H9 (cell line): Measurements from ENCODE around the gene CCDC57. TPM values are rescaled to one million over a fixed set of nuclear protein-coding genes. Genes with fewer than 3 reads are reported as not detected.

ENCODE experiments used
- DNase-seq: peaks from one replicate; pipeline ENCODE4 v3.0.0-alpha.2; 2017
- H2AFZ ChIP-seq: one replicate; pipeline ENCODE4 v1.6.1; 2013; ENCODE audit warnings: mild to moderate bottlenecking, low read length, control low read depth, moderate library complexity
- H2AK5ac ChIP-seq: 2 replicates; pipeline ENCODE4 v1.6.1; 2013; ENCODE audit warnings: low read length, control low read depth, mixed read lengths; ENCODE audit not compliant: insufficient read length
- H2BK120ac ChIP-seq: one replicate; pipeline ENCODE4 v1.6.1; 2013; ENCODE audit warnings: low read depth, mild to moderate bottlenecking, low read length, control low read depth, inconsistent platforms; ENCODE audit not compliant: poor library complexity, severe bottlenecking
- H2BK12ac ChIP-seq: 2 replicates; pipeline ENCODE4 v1.6.1; 2013; ENCODE audit warnings: low read length, control low read depth, mixed read lengths, low read depth; ENCODE audit not compliant: insufficient read length
- H2BK15ac ChIP-seq: 2 replicates; pipeline ENCODE4 v1.6.1; 2013; ENCODE audit warnings: low read depth, low read length, control low read depth
- H2BK20ac ChIP-seq: one replicate; pipeline ENCODE4 v1.6.1; 2013; ENCODE audit warnings: low read depth, mild to moderate bottlenecking, low read length, control low read depth, inconsistent platforms; ENCODE audit not compliant: poor library complexity, severe bottlenecking
- H2BK5ac ChIP-seq: 2 replicates; pipeline ENCODE4 v1.6.1; 2013; ENCODE audit warnings: low read length, control low read depth, mixed read lengths; ENCODE audit not compliant: insufficient read length
- H3K14ac ChIP-seq: 2 replicates; pipeline ENCODE4 v1.6.1; 2013; ENCODE audit warnings: low read length, control low read depth; ENCODE audit not compliant: insufficient read depth
- H3K18ac ChIP-seq: 2 replicates; pipeline ENCODE4 v1.6.1; 2013; ENCODE audit warnings: low read depth, mild to moderate bottlenecking, mixed read lengths, low read length, control low read depth; ENCODE audit not compliant: insufficient read length
- H3K23ac ChIP-seq: 2 replicates; pipeline ENCODE4 v1.6.1; 2013; ENCODE audit warnings: low read length, control low read depth, mixed read lengths, low read depth; ENCODE audit not compliant: insufficient read length
- H3K23me2 ChIP-seq: 2 replicates; pipeline ENCODE4 v1.6.1; 2013; ENCODE audit warnings: low read depth, mild to moderate bottlenecking, mixed read lengths, low read length, control low read depth; ENCODE audit not compliant: insufficient read length, poor library complexity, severe bottlenecking
- H3K27ac ChIP-seq: 2 replicates; pipeline ENCODE4 v1.5.1; 2013; ENCODE audit warnings: low read length, control low read depth, mixed read lengths, low read depth; ENCODE audit not compliant: insufficient read length
- H3K27me3 ChIP-seq: 2 replicates; pipeline ENCODE4 v1.6.1; 2013; ENCODE audit warnings: low read length, control low read depth, inconsistent platforms; ENCODE audit not compliant: insufficient read depth
- H3K4ac ChIP-seq: 2 replicates; pipeline ENCODE4 v1.6.1; 2013; ENCODE audit warnings: low read depth, mild to moderate bottlenecking, control low read depth, inconsistent platforms, low read length, moderate library complexity
- H3K4me1 ChIP-seq: 2 replicates; pipeline ENCODE4 v1.6.1; 2013; ENCODE audit warnings: low read length, control low read depth, inconsistent platforms; ENCODE audit not compliant: insufficient read depth
- H3K4me2 ChIP-seq: 2 replicates; pipeline ENCODE4 v1.6.1; 2013; ENCODE audit warnings: low read length, control low read depth, mixed read lengths; ENCODE audit not compliant: insufficient read length, insufficient read depth
- H3K56ac ChIP-seq: 2 replicates; pipeline ENCODE4 v1.6.1; 2013; ENCODE audit warnings: low read depth, mild to moderate bottlenecking, mixed read lengths, low read length, control low read depth; ENCODE audit not compliant: insufficient read length
- H3K79me1 ChIP-seq: 2 replicates; pipeline ENCODE4 v1.6.1; 2013; ENCODE audit warnings: low read depth, mild to moderate bottlenecking, moderate library complexity, low read length, control low read depth, inconsistent platforms; ENCODE audit not compliant: insufficient read depth, poor library complexity, severe bottlenecking
- H3K79me2 ChIP-seq: 2 replicates; pipeline ENCODE4 v1.6.1; 2013; ENCODE audit warnings: low read length, control low read depth, inconsistent platforms; ENCODE audit not compliant: insufficient read depth
- H3K9ac ChIP-seq: 2 replicates; pipeline ENCODE4 v1.6.1; 2013; ENCODE audit warnings: low read length, control low read depth, mixed read lengths; ENCODE audit not compliant: insufficient read length; ENCODE audit errors: extremely low read depth
- H3K9me3 ChIP-seq: one replicate; pipeline ENCODE4 v1.6.1; 2013; ENCODE audit warnings: low read depth, low read length, inconsistent platforms; ENCODE audit not compliant: control insufficient read depth
- H3T11ph ChIP-seq: one replicate; pipeline ENCODE4 v1.6.1; 2013; ENCODE audit warnings: mild to moderate bottlenecking, low read length, control low read depth, inconsistent platforms
- H4K20me1 ChIP-seq: one replicate; pipeline ENCODE4 v1.6.1; 2013; ENCODE audit not compliant: control insufficient read depth, insufficient read length, insufficient read depth
- H4K5ac ChIP-seq: 2 replicates; pipeline ENCODE4 v1.6.1; 2013; ENCODE audit warnings: low read depth, mild to moderate bottlenecking, mixed read lengths, low read length, control low read depth; ENCODE audit not compliant: insufficient read length
- H4K8ac ChIP-seq: replicated peaks from 2 replicates; pipeline ENCODE4 v1.6.1; 2013; ENCODE audit warnings: low read length, control low read depth, mixed read lengths, low read depth; ENCODE audit not compliant: insufficient read length
- H4K91ac ChIP-seq: 2 replicates; pipeline ENCODE4 v1.6.1; 2013; ENCODE audit warnings: low read depth, mild to moderate bottlenecking, moderate library complexity, mixed read lengths, low read length, control low read depth; ENCODE audit not compliant: insufficient read length
- H3K27ac Mint-ChIP-seq, 3 experiments: 2 replicates in 2 of 3; 3 replicates in 1 of 3; pipeline ENCODE4 v1.8.0; 2020 to 2021; ENCODE audit warnings: mixed read lengths in 3 of 3, mild to moderate bottlenecking in 1 of 3, moderate library complexity in 1 of 3
- H3K27me3 Mint-ChIP-seq: 2 replicates; pipeline ENCODE4 v1.8.0; 2021; ENCODE audit warnings: low read depth, mild to moderate bottlenecking, moderate library complexity, mixed read lengths
- H3K36me3 Mint-ChIP-seq, 3 experiments: 2 replicates in 2 of 3; 3 replicates in 1 of 3; pipeline ENCODE4 v1.8.0; 2020 to 2021; ENCODE audit warnings: low read depth in 3 of 3, mixed read lengths in 3 of 3; ENCODE audit not compliant: insufficient read depth in 1 of 3
- H3K4me1 Mint-ChIP-seq, 2 experiments: 2 replicates each; pipeline ENCODE4 v1.8.0; 2020; ENCODE audit warnings: mixed read lengths in 2 of 2
- H3K4me3 Mint-ChIP-seq, 2 experiments: 2 replicates in 1 of 2; 3 replicates in 1 of 2; pipeline ENCODE4 v1.8.0; 2020 to 2021; ENCODE audit warnings: mild to moderate bottlenecking in 2 of 2, mixed read lengths in 2 of 2, moderate library complexity in 1 of 2
- H3K9me3 Mint-ChIP-seq, 2 experiments: 2 replicates in 1 of 2; 3 replicates in 1 of 2; pipeline ENCODE4 v1.8.0; 2020; ENCODE audit warnings: mild to moderate bottlenecking in 2 of 2, mixed read lengths in 2 of 2, moderate library complexity in 1 of 2
- CTCF ChIP-seq: fragments of 200-600 bp; sonication (generic); conservative IDR thresholded peaks from 3 replicates; pipeline ENCODE4 v1.8.0; 2021; ENCODE audit warnings: antibody characterized with exemption, mild to moderate bottlenecking
- WGBS: extraction: QIAGEN DNeasy Blood & Tissue Kit; methylation state at CpG from one replicate; pipeline ENCODE4 v1.1.7; 2013; ENCODE audit warnings: missing lambda C conversion rate, low lambda C conversion rate, mixed read lengths; ENCODE audit not compliant: insufficient read length; ENCODE audit errors: extremely low coverage; 5-methylcytosine and 5-hydroxymethylcytosine counted together
- total RNA-seq: library from RNA; stranded (reverse); gene quantifications from 2 replicates; pipeline ENCODE4 v1.2.1, GENCODE V29; 2021

The CCDC57 gene
- total RNA-seq, 1 experiment from 2014 or later = 11.0 TPM

- H3K23ac ChIP-seq = no peak overlapping the region
- H3K18ac ChIP-seq = no peak overlapping the region
- no peak overlapping the region for H2AFZ ChIP-seq
- H3K79me1 ChIP-seq = no peaks in the 10 kb centered on the region
- no peaks in the 10 kb centered on the region for H3K9me3 ChIP-seq
- no peak overlapping the region for H3K56ac ChIP-seq
- no peak for TF ChIP-seq CTCF
- H2BK120ac ChIP-seq = no peak overlapping the region
- no peak overlapping the region for H4K8ac ChIP-seq
- H3K79me2 ChIP-seq = no peaks in the 10 kb centered on the region
- peaks cover 2 to 14% of the 10 kb centered on the region in 2 experiments for H3K4me1 Mint-ChIP-seq
- no peak overlapping the region for H4K91ac ChIP-seq
- H2BK20ac ChIP-seq = no peak overlapping the region
- no peak overlapping the region for H2BK5ac ChIP-seq
- no peak overlapping the region for H2AK5ac ChIP-seq
- peak overlapping the region in 2 of 3 experiments; percentile 44 to 85; a peak in 2 of 7 replicates for H3K27ac Mint-ChIP-seq
- no peaks in the 10 kb centered on the region for H3K23me2 ChIP-seq
- H4K5ac ChIP-seq = no peak overlapping the region
- no peak overlapping the region for H3K4ac ChIP-seq
- peaks cover 3% of the 10 kb centered on the region; the same call in 1 of the 2 replicates for H3K27me3 Mint-ChIP-seq
- no peak overlapping the region for H3K27ac ChIP-seq
- no CpG with 5 or more reads among the region's 20 CpGs for WGBS
- H3K36me3 Mint-ChIP-seq = peaks cover 22 to 45% (median 37%) of the 10 kb centered on the region in 3 experiments; a peak in 6 of 7 replicates
- DNase-seq = peak; percentile 36
- no peaks in the 10 kb centered on the region for H4K20me1 ChIP-seq
- no peak overlapping the region for H2BK12ac ChIP-seq
- H3T11ph ChIP-seq = no peak overlapping the region
- H3K4me3 Mint-ChIP-seq = no peak overlapping the region
- H3K4me1 ChIP-seq = no peaks in the 10 kb centered on the region
- no peak overlapping the region for H2BK15ac ChIP-seq
- no peaks in the 10 kb centered on the region for H3K9me3 Mint-ChIP-seq
- H3K27me3 ChIP-seq = no peaks in the 10 kb centered on the region
- no peak overlapping the region for H3K9ac ChIP-seq
- no peak overlapping the region for H3K4me2 ChIP-seq
- H3K14ac ChIP-seq = no peak overlapping the region
Observed at GRCh38 chr17:82240506-82241182, 28.0 kb upstream of the CCDC57 start.
